ENCODE results near the gene OR52N5.

GRCh38 chr11:5746614-5747013 lies 36.5 kb downstream of the OR52N5 start:
- TF ChIP-seq CTCF (IDR thresholded peaks at IDR 0.05; ENCODE audit: low read depth, low read length, poor library complexity, severe bottlenecking) (no peak), EZH2phosphoT487 (IDR thresholded peaks at IDR 0.05; ENCODE audit: borderline replicate concordance, low read length) (no peak)
